ENCODE measurements around the gene KREMEN2.

Gene KREMEN2

DNA sequence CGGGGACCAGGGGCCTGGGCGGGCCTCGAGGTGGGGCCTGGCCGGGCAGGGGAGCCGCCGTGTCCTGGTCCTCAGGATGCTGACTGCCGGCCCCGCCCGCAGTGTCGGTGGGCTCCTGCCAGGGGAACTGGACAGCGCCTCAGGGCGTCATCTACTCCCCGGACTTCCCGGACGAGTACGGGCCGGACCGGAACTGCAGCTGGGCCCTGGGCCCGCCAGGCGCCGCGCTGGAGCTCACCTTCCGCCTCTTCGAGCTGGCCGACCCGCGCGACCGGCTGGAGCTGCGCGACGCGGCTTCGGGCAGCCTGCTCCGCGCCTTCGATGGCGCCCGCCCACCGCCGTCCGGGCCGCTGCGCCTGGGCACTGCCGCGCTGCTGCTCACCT, 2.7 kb downstream of the KREMEN2 start:
- no peak for DNase-seq

- DNase-seq, result no peak
Observed at GRCh38 chr16:2967211-2967631, 3.1 kb downstream of the KREMEN2 start.

DNA sequence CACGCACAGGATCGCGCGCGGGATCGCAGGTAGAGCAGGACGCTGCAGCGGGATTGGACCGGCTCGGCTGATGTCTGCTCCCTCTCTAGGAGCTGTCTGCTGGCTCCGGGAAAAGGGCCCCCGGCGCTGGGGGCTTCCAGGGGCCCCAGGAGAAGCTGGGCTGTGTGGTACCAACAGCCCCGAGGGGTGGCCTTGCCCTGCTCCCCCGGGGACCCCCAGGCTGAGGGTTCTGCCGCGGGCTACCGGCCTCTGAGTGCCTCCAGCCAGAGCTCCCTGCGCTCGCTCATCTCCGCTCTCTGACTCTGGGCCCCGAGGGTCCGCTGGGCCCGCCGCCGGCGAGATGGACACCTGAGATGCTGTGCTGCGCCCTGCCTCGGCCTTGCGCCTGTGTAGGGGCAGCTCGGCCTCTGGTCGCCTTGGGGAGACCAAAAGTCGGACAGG, 3.7 kb downstream of the KREMEN2 start:
- DNase-seq, result no peak

GRCh38 chr16:2968368-2968737, 4.3 kb downstream of the KREMEN2 start:
- DNase-seq, result no peak

GRCh38 chr16:2968738-2969544, 4.9 kb downstream of the KREMEN2 start, which contains the start of gene PAQR4:
PAQR4 (plus strand) TSS chr16:2969348; CDS start chr16:2969675, 327 bp downstream.
- DNase-seq, result peak; percentile 90 to 97

DNA sequence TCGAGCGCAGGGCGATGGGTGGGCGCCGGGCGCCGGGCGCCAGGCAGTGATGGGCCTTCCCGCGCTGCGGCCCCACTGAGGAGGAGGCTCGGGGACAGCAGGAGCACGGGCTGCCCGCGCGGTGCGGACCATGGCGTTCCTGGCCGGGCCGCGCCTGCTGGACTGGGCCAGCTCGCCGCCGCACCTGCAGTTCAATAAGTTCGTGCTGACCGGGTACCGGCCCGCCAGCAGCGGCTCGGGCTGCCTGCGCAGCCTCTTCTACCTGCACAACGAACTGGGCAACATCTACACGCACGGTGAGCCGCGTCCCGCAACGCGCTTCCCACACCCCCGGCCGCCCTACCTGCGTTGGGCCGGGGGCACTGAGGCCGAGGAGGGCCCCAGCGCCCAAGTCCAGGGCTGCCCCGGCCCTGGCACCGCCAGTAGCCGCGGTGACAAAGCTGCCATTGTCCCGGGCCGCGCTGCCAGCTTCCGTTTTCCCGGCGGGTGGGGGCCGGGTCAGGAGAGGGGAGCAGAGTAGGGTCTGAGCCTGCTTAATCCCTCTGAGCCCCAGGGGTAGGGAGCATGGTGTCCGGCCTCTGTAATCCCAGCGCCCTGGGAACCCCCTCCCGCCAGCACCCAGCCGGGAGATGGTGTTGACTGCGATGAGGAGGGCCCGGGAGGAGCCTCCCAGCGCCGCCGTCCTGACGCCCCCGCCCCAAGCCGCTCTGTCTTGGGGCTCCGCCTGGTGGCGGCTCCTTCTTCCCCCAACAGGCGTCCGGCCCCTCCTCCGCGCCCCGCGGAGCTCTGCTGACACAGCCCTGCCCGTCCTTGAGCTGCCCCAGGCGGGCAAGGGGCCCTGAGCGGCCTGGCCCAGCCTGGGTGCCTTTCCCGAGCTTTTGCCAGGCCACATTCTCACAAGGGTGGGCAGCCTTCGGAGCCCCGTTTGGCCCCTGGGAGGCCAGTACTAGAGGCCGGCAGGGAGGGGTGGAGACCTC, 5.8 kb downstream of the KREMEN2 start:
- peak; percentile 51 to 56 for DNase-seq

DNA sequence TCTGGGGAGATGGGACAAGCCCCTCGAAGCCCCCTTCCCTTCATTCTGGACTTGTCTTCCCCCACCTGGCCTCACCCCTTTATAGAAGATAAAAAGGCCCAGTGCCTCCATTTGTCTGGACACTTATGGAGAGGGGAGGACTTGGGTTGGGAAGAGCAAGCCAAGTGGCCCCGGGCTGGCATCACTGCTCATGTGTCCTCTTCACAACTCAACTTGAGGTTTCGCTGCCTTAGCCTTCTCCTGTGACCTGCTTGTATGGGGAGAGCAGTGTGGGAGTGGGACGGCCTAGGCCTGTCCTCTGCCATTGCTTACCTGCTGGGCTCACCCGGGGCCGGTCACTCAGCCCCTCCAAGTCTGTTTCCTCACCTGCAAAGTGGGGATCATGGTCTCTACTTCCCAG, 6.5 kb downstream of the KREMEN2 start:
- no peak for DNase-seq

GRCh38 chr16:2971134-2971984, 7.3 kb downstream of the KREMEN2 start:
- no peak for DNase-seq

- DNase-seq, result no peak
Observed at GRCh38 chr16:2971985-2972784, 8.1 kb downstream of the KREMEN2 start.

- DNase-seq, result no peak
Observed at GRCh38 chr16:2973093-2973492, 9.0 kb downstream of the KREMEN2 start.

DNA sequence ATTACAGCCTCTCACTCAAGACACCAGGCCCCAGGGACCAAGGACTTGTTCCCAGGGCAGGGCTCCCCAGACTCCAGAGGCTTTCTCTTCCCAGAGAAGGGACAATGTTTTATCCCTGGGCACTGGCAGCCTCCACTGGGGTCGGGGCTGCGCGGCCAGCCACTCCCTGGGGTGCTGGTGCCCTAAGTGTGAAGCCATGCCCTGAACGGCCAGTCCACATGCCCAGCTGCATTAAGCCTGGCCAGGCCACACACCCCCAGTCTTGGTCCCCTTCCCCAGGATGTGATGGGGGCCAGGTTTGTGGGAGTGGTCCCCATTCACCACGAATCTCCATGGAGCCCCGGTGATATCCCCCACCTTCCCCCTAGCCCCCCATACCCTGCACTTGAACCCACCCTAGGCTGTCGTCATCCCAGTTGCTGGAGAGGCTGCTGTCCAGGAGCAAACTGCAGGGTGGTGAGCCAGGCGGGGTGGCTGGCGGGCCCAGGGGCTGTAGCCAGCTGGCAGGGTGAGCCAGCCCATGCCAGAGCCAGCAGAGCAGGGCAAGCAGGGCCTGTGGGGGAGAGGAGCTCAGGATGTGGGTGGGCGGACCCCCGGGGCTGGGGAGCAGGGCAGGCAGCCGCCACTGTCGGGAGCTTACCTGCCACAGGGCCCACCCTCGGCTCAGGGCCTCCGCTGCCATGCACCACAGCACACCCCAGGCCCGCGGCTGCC, 9.7 kb downstream of the KREMEN2 start:
- DNase-seq, result no peak

DNA sequence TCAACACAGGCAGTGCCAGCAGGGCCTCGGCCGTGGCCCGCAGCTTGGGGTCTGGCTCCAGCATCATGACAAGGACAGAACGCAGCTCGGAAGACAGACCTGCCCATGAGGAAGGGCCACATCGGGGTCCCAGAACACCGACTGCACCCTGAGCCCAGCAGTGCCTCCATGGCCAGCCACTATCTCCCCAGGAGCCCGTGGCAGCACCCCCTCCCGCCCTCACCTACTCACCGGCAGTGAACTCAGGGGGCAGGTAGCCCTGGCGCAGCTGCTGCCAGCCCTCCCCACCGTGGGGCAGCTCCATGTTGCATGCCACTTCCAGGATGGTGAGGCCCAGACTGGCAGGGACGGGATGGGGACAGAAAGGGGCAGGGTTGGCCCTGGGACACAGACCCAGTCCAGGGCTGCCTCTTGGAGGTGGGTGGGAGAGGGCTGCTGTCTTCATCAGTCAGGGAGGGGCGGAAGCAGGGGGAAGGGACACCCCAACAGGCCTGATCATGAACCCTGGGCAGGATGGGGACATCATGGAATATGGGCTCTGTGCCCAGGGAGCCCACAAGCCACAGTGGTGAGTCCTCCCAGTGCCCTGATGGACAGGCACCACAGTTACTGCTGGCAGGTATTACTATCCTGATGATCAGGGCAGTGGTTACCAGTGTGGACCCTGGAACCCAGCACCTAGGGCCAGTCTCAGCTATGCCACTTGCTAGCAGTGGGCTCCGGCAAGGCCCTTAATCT, 10.4 kb downstream of the KREMEN2 start:
- no peak for DNase-seq

DNA sequence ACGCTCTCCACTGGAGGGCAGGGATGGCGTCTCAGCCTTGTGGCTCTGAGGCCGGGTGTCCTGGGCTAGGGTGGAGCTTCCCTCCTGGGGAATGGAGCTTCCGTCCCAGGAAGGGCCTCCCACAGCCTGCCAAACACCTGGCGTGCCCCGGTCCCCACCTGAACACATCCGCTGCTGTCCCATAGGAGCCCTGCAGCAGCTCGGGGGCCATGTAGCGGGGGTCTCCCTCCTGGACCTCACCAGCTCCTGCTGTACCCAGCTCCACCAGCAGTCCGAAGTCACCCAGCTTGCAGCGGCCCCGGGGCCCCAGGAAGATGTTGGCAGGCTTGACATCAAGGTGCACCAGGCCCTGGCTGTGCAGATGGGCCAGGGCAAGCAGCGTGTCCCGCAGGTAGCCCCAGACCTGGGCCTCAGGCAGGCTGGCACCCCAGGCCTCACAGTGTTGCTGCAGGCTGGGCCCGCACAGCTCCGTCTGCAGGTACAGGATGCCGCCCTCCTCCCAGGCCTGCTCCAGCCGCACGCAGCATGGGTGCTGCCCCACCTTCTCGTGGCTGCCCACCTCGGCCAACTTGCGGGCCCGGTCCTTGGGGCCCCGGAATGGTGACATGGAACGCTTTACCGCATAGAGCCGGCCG, 11.2 kb downstream of the KREMEN2 start:
- DNase-seq, result no peak

DNA sequence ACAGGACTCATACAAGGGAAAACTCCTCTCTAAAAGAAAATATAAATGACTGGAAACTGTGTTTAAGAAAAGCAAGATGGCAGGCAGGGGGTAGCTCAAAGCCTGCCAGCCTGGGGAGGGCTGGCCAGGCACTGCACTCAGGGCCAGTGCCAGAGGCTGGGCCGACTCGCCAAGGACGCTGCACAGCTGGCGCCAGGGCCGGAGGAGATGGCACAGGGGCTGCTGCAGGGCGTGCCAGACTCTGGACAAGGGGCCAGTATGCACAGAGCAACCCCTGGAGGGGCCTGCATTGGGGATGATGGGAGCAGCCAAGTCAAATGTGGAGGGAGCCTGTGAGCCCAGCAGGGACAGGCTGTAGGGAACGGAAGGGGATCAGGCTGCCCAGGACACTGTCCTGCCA, 12.1 kb downstream of the KREMEN2 start:
- no peak for DNase-seq

- DNase-seq, result no peak
Observed at GRCh38 chr16:2976673-2977072, 12.6 kb downstream of the KREMEN2 start.

DNA sequence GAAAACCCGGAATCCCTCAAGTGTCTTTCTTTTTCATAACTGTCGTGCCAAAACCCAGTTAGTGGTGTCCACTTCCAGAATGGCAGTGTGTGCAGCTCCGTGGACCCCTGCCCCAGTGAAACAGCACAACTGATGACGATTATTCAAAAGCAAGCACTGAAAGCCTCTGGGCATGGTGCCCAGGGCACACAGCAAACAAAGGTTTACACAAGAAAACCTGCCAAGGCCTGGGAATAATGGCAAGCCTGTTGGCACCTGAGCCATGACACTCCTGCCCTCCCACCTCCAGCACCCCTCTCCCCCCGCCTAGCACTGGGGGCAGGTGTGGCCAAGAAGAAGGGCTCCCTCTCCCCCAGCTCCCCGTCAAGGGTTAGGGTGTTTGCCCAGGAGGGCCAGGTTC, 13.4 kb downstream of the KREMEN2 start:
- no peak for DNase-seq

GRCh38 chr16:2979669-2980226, 15.7 kb downstream of the KREMEN2 start:
- DNase-seq, result no peak

DNA sequence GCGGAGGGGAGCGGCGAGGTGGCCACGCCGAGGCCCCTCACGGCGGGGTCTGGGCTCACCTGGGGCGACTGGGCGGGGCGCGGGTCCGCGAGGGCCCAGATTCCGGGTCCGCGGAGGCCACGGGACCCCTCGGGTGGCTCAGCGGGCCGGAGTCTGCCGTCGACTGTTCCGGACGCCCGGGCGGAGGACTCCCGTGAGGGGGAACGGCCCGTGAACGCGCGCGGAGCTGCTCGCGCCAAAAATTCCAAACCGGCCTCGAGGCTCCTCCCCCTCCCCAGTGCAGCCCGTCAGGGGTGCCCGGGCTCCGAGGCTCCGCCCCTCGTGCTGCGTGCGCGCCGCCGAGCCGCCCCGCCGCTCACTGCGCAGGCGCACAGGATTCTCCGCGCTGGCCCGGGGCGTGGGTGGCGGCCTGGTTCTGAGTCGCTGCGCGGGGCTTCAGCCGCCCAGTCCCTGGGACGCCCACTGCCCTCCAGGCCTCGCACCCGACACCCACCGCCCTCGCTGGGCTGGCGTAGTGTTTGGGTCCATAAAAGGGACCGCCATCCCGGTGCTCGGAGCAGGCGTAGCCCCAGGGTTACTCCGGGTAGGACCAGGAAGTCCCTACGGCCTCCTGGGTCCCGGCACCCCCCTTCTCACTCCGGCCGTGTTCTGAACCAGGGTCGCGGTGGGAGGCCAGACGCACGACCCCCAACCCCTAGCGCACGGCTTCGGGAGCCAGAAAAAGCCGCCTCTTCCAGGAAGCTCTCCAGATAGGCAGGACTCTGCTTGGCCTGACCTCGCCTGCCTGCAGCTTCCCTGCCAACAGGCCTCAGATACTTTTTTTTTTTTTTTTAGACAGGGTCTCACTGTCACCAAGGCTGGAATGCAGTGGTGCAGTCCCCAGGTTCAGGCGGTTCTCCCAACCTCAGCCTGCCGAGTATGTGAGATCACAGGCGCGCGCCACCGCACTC, 16.4 kb downstream of the KREMEN2 start, which contains the start of gene PKMYT1:
Gene PKMYT1 (minus strand): TSS at position 220 of the 950 bp plus-strand sequence. CDS start 789 bp downstream, outside the sequence.
- peak; percentile 87 to 93 for DNase-seq
